ENCODE measurements around the gene DDX17. TPM values are rescaled to one million over a fixed set of nuclear protein-coding genes. Genes with fewer than 3 reads are reported as not detected.

DDX17 gene
- total and polyA plus RNA-seq, 4 donors: 141 to 1,771 (median 262) TPM

DNA sequence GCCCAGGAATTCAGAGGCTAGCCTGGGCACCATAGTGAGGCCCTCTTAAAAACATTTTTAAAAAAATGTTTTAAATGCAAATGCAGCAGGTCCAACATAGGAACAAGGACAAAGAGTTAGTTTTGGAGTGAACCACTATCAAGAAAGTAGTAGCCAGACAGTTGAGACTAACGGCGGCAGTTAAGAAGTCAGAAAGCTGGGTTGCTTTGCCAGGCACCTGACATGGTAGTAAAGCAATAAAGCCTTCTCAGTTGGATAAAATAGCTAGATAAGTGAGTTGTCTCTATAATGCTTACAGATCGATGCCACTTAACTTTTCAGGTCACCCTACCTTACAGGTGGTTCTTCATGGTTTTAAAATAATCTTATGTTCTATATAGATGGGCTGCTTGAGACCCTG lies 16.9 kb upstream of the DDX17 start:
- Histone ChIP-seq H3K4me3 (no peak overlapping the region), H3K4me1 (ENCODE audit: control insufficient read depth in 5 of 5, insufficient read depth in 5 of 5, low read length in 5 of 5) (no peaks in the 10 kb centered on the region), H3K27me3 (ENCODE audit: control insufficient read depth in 3 of 3, insufficient read depth in 3 of 3, low read length in 2 of 3) (no peaks in the 10 kb centered on the region), H3K36me3 (ENCODE audit: control insufficient read depth in 4 of 4, insufficient read depth in 4 of 4, low read length in 4 of 4) (no peaks in the 10 kb centered on the region), H3K27ac (ENCODE audit: low read depth in 1 of 2, low read length in 1 of 2) (no peak overlapping the region), H3K9ac (ENCODE audit: insufficient read depth in 1 of 2, low read length in 2 of 2) (no peak overlapping the region), H3K9me3 (ENCODE audit: control insufficient read depth in 4 of 4, insufficient read depth in 3 of 4, low read length in 3 of 4) (no peaks in the 10 kb centered on the region)
- DNase-seq: no peak
- 95 to 96% methylated on average over 3 of the region's 3 CpGs for whole genome bisulfite sequencing, 2 donors
- TF ChIP-seq, protein P1, sequence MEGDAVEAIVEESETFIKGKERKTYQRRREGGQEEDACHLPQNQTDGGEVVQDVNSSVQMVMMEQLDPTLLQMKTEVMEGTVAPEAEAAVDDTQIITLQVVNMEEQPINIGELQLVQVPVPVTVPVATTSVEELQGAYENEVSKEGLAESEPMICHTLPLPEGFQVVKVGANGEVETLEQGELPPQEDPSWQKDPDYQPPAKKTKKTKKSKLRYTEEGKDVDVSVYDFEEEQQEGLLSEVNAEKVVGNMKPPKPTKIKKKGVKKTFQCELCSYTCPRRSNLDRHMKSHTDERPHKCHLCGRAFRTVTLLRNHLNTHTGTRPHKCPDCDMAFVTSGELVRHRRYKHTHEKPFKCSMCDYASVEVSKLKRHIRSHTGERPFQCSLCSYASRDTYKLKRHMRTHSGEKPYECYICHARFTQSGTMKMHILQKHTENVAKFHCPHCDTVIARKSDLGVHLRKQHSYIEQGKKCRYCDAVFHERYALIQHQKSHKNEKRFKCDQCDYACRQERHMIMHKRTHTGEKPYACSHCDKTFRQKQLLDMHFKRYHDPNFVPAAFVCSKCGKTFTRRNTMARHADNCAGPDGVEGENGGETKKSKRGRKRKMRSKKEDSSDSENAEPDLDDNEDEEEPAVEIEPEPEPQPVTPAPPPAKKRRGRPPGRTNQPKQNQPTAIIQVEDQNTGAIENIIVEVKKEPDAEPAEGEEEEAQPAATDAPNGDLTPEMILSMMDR (IDR thresholded peaks at IDR 0.05; ENCODE audit: control extremely low read depth, extremely low read depth): no peak
- ATAC-seq (ENCODE audit: insufficient read depth, low FRiP score): no peak

DNA sequence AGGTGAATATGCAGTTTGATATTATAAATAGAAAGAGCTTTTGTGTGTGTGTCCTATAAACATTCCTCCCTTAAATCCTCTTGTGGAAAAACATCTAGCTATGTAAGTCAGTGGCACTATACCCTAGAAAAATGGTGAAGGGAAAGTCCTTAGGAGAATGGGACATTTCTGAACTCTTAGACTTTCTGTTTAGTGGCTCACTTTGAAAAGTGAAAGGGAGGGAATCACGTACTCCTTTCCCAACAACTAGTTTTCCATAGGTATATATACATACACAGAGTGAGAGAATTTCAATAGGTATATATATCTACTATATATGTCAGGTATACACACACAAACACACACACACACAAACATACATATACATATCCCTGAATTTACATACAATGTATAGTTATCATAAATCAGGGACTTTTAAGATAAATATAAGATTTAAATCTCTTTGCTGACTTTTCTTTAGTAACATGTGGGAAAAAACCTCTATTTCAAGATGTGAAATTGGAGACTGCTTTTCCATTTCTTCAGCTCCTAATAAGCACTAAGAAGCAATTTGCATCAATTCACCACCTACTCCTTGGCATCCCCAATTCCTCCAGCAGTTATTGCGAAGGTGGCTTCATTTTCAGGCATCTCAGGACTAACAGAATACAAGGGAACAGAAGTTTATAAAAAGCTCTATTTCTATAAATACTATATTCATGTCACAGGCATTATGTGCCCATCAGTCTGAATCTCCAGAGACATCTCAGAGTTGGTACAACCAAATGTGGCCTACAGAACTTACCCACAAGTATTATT lies 13.5 kb upstream of the DDX17 start:
- Histone ChIP-seq H3K27me3 (ENCODE audit: control insufficient read depth in 3 of 3, insufficient read depth in 3 of 3, low read length in 2 of 3) (no peaks in the 10 kb centered on the region), H3K9ac (ENCODE audit: insufficient read depth in 1 of 2, low read length in 2 of 2) (no peak overlapping the region), H3K36me3 (ENCODE audit: control insufficient read depth in 4 of 4, insufficient read depth in 4 of 4, low read length in 4 of 4) (no peaks in the 10 kb centered on the region), H3K4me3 (no peak overlapping the region), H3K27ac (ENCODE audit: low read depth in 1 of 2, low read length in 1 of 2) (no peak overlapping the region), H3K9me3 (ENCODE audit: control insufficient read depth in 4 of 4, insufficient read depth in 3 of 4, low read length in 3 of 4) (no peaks in the 10 kb centered on the region), H3K4me1 (ENCODE audit: control insufficient read depth in 5 of 5, insufficient read depth in 5 of 5, low read length in 5 of 5) (no peaks in the 10 kb centered on the region)
- no peak for ATAC-seq (ENCODE audit: insufficient read depth, low FRiP score)
- no peak for DNase-seq
- TF ChIP-seq, protein P1 (IDR thresholded peaks at IDR 0.05; ENCODE audit: control extremely low read depth, extremely low read depth): no peak
- 95 to 98% methylated on average over 2 of the region's 2 CpGs for WGBS, 2 donors

DNA sequence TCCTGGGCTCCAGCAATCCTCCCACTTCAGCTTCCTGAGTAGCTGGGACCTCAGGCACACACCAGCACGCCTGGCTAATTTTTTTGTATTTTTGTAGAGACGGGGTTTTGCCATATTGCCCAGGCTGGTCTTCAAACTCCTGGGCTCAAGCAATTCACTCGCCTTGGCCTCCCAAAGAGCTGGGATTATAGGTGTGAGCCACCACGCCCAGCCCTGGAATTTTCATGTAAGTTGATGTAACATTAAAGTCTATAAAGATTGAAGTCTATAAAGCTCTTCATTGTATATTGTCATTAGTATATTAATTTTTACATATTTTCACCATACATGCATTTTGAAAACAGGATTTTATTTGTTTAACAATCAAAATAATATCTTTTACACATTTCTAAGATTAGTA lies 12.5 kb upstream of the DDX17 start:
- Histone ChIP-seq H3K9ac (ENCODE audit: insufficient read depth in 1 of 2, low read length in 2 of 2) (no peak overlapping the region), H3K4me1 (ENCODE audit: control insufficient read depth in 5 of 5, insufficient read depth in 5 of 5, low read length in 5 of 5) (no peaks in the 10 kb centered on the region), H3K27ac (ENCODE audit: low read depth in 1 of 2, low read length in 1 of 2) (no peak overlapping the region), H3K36me3 (ENCODE audit: control insufficient read depth in 4 of 4, insufficient read depth in 4 of 4, low read length in 4 of 4) (no peaks in the 10 kb centered on the region), H3K4me3 (no peak overlapping the region), H3K9me3 (ENCODE audit: control insufficient read depth in 4 of 4, insufficient read depth in 3 of 4, low read length in 3 of 4) (no peaks in the 10 kb centered on the region), H3K27me3 (ENCODE audit: control insufficient read depth in 3 of 3, insufficient read depth in 3 of 3, low read length in 2 of 3) (no peaks in the 10 kb centered on the region)
- DNase-seq: no peak
- WGBS, 2 donors: 94 to 96% methylated on average over 4 of the region's 4 CpGs
- no peak for ATAC-seq (ENCODE audit: insufficient read depth, low FRiP score)
- TF ChIP-seq, protein P1 (IDR thresholded peaks at IDR 0.05; ENCODE audit: control extremely low read depth, extremely low read depth): no peak

Measured in lung (tissue), 12 donors.